ENCODE results near the gene CD5L. TPM values are rescaled to one million over a fixed set of nuclear protein-coding genes. Genes with fewer than 3 reads are reported as not detected.

CD5L gene
- polyA plus RNA-seq, 1 donor from 2014 or later, result not detected

GRCh38 chr1:157842939-157843338 lies 1.3 kb upstream of the CD5L start:
- H3K79me2 ChIP-seq (replicated peaks; ENCODE audit: insufficient read depth, low read length), result no peaks in the 10 kb centered on the region
- H3K27me3 ChIP-seq (ENCODE audit: insufficient read depth, low read depth, low read length), result no peaks in the 10 kb centered on the region
- H3K36me3 ChIP-seq (ENCODE audit: insufficient read depth, low read length), result no peaks in the 10 kb centered on the region
- H3F3A ChIP-seq (ENCODE audit: insufficient read depth, low read length, poor library complexity, severe bottlenecking), result no peaks in the 10 kb centered on the region
- no peak overlapping the region for H2AFZ ChIP-seq (ENCODE audit: low read depth, low read length)
- no peak overlapping the region for H3K9ac ChIP-seq (ENCODE audit: low read length)
- TF ChIP-seq EZH2 (IDR thresholded peaks at IDR 0.05; ENCODE audit: borderline replicate concordance, insufficient read depth, low read length, poor library complexity, severe bottlenecking) (no peak), CTCF (IDR thresholded peaks at IDR 0.05; ENCODE audit: poor library complexity, severe bottlenecking) (no peak)
- no peak overlapping the region for H3K4me3 ChIP-seq (ENCODE audit: low read length)
- H4K20me1 ChIP-seq (ENCODE audit: insufficient read depth), result no peaks in the 10 kb centered on the region
- no peaks in the 10 kb centered on the region for H3K9me2 ChIP-seq (ENCODE audit: insufficient read depth, low read length)
- no peak overlapping the region for H3K27ac ChIP-seq (ENCODE audit: low read length)
- H3K4me2 ChIP-seq (ENCODE audit: low read length), result no peak overlapping the region
- no peaks in the 10 kb centered on the region for H3K9me3 ChIP-seq (ENCODE audit: low read length)

- no peaks in the 10 kb centered on the region for H3K27me3 ChIP-seq (ENCODE audit: insufficient read depth, low read depth, low read length)
- no peaks in the 10 kb centered on the region for H3K9me3 ChIP-seq (ENCODE audit: low read length)
- no peaks in the 10 kb centered on the region for H3F3A ChIP-seq (ENCODE audit: insufficient read depth, low read length, poor library complexity, severe bottlenecking)
- no peak overlapping the region for H2AFZ ChIP-seq (ENCODE audit: low read depth, low read length)
- H3K79me2 ChIP-seq (replicated peaks; ENCODE audit: insufficient read depth, low read length), result no peaks in the 10 kb centered on the region
- no peaks in the 10 kb centered on the region for H4K20me1 ChIP-seq (ENCODE audit: insufficient read depth)
- no peak overlapping the region for H3K4me2 ChIP-seq (ENCODE audit: low read length)
- H3K27ac ChIP-seq (ENCODE audit: low read length), result no peak overlapping the region
- TF ChIP-seq CTCF (IDR thresholded peaks at IDR 0.05; ENCODE audit: poor library complexity, severe bottlenecking) (no peak), EZH2 (IDR thresholded peaks at IDR 0.05; ENCODE audit: borderline replicate concordance, insufficient read depth, low read length, poor library complexity, severe bottlenecking) (no peak), MXI1 (conservative IDR thresholded peaks at IDR 0.05; ENCODE audit: poor library complexity, severe bottlenecking) (no peak)
- H3K9ac ChIP-seq (ENCODE audit: low read length), result no peak overlapping the region
- no peaks in the 10 kb centered on the region for H3K9me2 ChIP-seq (ENCODE audit: insufficient read depth, low read length)
- no peak overlapping the region for H3K4me3 ChIP-seq (ENCODE audit: low read length)
- H3K36me3 ChIP-seq (ENCODE audit: insufficient read depth, low read length), result no peaks in the 10 kb centered on the region
Measured at GRCh38 chr1:157838966-157839365, 2.6 kb downstream of the CD5L start.

- H3K9me3 ChIP-seq (ENCODE audit: low read length), result no peaks in the 10 kb centered on the region
- H3K36me3 ChIP-seq (ENCODE audit: insufficient read depth, low read length), result no peaks in the 10 kb centered on the region
- no peaks in the 10 kb centered on the region for H3K9me2 ChIP-seq (ENCODE audit: insufficient read depth, low read length)
- H3F3A ChIP-seq (ENCODE audit: insufficient read depth, low read length, poor library complexity, severe bottlenecking), result no peaks in the 10 kb centered on the region
- no peak overlapping the region for H2AFZ ChIP-seq (ENCODE audit: low read depth, low read length)
- H3K4me2 ChIP-seq (ENCODE audit: low read length), result no peak overlapping the region
- no peak for TF ChIP-seq EP300 (conservative IDR thresholded peaks at IDR 0.05; ENCODE audit: poor library complexity, severe bottlenecking)
- TF ChIP-seq CTCF (IDR thresholded peaks at IDR 0.05; ENCODE audit: poor library complexity, severe bottlenecking), result no peak
- no peak for TF ChIP-seq SMC3 (conservative IDR thresholded peaks at IDR 0.05; ENCODE audit: poor library complexity)
- no peak for TF ChIP-seq EZH2 (IDR thresholded peaks at IDR 0.05; ENCODE audit: borderline replicate concordance, insufficient read depth, low read length, poor library complexity, severe bottlenecking)
- no peak for TF ChIP-seq POLR2AphosphoS5 (IDR thresholded peaks at IDR 0.05)
- no peak for TF ChIP-seq REST (IDR thresholded peaks at IDR 0.05; ENCODE audit: borderline replicate concordance)
- no peak for TF ChIP-seq RAD21 (conservative IDR thresholded peaks at IDR 0.05)
- no peaks in the 10 kb centered on the region for H3K27me3 ChIP-seq (ENCODE audit: insufficient read depth, low read depth, low read length)
- no peak overlapping the region for H3K4me3 ChIP-seq (ENCODE audit: low read length)
- H3K79me2 ChIP-seq (replicated peaks; ENCODE audit: insufficient read depth, low read length), result no peaks in the 10 kb centered on the region
- no peak overlapping the region for H3K9ac ChIP-seq (ENCODE audit: low read length)
- no peak overlapping the region for H3K27ac ChIP-seq (ENCODE audit: low read length)
- no peaks in the 10 kb centered on the region for H4K20me1 ChIP-seq (ENCODE audit: insufficient read depth)
Measured at GRCh38 chr1:157834430-157834829, 7.2 kb downstream of the CD5L start.

All from neural cell (in vitro differentiated cells).